HG03520 (cell line): ENCODE measurements around the gene PGAP3.
"Not testable (repeated sequence)": the region's sequence is repeated elsewhere in the genome, so short reads cannot be mapped to it uniquely, and the experiment has no call there.

Experiments
- ATAC-seq: cut with Tn5 transposase; IDR thresholded peaks from one replicate; pipeline ENCODE4 v1.9.1; 2021; ENCODE audit warnings: mild to moderate bottlenecking, moderate library complexity; ENCODE audit not compliant: unreplicated experiment

PGAP3 gene

DNA sequence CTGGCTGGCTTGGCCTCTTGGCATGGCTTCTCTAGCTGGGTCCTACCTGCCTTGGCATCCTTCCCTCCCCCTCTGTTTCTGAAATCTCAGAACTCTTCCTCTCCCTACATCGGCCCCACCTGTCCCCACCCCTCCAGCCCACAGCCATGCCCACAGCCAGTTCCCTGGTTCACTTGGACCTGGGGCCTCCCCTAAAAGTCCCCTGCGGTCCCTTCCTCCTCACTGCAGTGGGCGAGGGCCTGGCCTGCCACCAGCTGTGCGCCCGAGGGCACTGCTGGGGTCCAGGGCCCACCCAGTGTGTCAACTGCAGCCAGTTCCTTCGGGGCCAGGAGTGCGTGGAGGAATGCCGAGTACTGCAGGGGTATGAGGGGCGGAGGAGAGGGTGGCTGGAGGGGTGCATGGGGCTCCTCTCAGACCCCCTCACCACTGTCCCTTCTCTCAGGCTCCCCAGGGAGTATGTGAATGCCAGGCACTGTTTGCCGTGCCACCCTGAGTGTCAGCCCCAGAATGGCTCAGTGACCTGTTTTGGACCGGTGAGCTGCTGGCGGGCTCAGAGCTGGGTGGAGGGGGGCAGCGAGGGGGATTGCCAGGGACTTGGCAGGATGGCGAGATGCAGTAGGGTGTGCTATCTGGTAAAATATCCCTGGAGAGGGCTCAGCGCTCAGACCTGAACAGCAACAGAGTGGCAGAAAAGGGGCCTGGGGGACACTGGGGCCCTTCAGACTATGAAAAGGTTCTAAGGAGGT is 28.4 kb upstream of the PGAP3 start:
- no peak for ATAC-seq

DNA sequence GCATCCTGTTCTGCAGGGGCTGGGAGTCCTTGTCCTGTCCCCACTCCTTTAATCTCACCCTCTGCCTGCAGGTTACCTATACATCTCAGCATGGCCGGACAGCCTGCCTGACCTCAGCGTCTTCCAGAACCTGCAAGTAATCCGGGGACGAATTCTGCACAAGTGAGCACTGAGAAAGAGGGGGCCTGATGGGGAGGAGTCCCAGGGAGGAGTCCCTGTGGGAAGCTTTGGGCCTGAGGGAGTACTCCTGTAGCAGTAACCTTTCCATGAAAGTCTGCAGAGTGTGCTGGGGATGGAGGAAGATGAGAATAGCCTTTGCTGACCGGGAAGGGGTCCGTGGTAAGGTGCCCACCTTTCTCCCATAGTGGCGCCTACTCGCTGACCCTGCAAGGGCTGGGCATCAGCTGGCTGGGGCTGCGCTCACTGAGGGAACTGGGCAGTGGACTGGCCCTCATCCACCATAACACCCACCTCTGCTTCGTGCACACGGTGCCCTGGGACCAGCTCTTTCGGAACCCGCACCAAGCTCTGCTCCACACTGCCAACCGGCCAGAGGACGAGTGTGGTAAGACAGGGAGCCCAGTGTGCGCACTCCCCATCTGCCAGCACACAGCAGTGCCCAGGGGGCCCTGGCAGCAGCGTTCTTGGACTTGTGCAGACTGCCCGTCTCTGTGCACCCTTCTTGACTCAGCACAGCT is 27.7 kb upstream of the PGAP3 start:
- no peak for ATAC-seq

DNA sequence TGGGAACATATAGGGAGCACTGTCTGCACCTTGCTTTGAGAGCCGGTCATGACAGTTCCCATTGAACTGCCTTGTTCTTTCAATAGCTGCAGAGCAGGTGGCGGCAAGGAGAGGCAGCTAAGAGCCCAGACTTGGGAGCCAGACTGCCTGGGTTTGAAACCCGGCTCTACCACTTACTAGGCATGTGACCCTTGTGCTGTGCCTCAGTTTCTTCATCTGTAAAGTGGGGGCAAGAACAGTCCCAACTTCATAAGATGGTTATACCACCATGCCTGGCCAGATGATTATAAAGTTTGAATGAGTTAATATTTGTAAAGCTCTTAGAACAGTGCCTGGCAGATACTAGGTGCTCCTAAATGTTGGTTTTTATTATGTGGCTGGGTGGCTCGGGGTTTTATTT is 26.4 kb upstream of the PGAP3 start:
- no peak for ATAC-seq

DNA sequence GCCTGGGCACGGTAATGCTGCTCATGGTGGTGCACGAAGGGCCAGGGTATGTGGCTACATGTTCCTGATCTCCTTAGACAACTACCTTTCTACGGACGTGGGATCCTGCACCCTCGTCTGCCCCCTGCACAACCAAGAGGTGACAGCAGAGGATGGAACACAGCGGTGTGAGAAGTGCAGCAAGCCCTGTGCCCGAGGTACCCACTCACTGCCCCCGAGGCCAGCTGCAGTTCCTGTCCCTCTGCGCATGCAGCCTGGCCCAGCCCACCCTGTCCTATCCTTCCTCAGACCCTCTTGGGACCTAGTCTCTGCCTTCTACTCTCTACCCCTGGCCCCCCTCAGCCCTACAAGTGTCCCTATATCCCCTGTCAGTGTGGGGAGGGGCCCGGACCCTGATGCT is 24.0 kb upstream of the PGAP3 start:
- ATAC-seq: no peak

DNA sequence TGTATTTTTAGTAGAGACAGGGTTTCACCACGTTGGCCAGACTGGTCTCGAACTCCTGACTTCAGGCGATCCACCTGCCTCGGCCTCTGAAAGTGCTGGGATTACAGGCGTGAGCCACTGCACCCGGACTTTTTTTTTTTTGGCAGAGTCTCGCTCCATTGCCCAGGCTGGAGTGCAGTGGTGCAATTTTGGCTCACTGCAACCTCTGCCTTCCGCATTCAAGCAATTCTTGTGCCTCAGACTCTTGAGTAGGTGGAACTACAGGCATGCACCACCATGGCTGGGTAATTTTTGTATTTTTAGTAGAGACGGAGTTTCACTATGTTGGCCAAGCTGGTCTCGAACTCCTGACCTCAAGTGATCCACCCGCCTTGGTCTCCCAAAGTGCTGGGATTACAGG is 23.2 kb upstream of the PGAP3 start:
- ATAC-seq: not testable (repeated sequence)

DNA sequence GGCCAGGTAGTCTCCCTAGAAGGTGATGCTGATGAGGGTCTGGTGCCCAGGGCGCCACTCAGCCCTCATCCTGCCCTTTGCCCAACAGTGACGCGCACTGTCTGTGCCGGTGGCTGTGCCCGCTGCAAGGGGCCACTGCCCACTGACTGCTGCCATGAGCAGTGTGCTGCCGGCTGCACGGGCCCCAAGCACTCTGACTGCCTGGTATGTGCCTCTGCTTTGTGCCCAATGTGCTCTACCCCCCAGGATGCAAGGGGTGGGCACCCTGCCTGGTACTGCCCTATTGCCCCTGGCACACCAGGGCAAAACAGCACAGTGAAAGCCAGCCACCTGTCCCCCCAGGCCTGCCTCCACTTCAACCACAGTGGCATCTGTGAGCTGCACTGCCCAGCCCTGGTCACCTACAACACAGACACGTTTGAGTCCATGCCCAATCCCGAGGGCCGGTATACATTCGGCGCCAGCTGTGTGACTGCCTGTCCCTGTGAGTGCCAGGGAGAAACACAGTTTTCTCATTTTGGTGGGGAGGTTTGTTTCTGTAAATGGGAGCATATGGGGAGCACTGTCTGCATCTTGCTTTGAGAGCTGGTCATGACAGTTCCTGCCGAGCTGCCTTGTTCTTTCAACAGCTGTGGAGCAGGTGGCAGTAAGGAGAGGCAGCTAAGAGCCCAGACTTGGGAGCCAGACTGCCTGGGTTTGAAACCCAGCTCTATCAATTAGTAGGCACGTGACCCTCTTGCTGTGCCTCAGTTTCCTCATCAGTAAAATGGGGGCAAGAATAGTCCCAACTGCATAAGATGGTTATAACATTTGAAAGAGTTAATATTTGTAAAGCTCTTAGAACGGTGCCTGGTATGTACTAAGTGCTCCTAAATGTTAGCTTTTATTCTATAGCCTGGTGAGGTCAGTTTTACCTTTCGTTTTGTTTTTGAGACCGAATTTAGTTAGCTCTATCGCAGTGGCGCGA is 22.4 kb upstream of the PGAP3 start:
- ATAC-seq: no peak

DNA sequence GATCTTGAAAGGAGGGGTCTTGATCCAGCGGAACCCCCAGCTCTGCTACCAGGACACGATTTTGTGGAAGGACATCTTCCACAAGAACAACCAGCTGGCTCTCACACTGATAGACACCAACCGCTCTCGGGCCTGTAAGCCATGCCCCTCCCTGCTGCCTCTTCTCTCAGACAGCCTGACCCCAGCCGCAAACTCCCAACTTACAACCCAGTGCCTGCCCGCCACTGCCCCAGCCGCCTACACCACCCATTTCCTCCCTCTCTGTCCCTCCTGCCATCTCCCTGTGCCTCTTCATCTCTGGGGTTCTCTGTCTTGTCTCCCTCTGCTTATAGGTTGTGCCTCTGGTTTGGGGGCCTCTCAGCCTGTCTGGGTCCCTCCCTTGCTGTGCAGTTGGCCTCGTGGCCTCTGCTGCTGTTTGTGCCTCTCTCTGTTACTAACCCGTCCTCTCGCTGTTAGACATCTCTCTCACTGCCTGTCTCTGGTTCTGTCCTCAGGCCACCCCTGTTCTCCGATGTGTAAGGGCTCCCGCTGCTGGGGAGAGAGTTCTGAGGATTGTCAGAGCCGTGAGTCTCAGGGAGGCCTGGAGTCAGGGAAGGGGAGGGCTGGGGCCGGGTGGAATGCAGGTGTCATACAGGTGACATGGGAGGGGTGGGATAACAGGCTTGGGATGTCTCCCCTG is 21.6 kb upstream of the PGAP3 start:
- ATAC-seq: no peak

DNA sequence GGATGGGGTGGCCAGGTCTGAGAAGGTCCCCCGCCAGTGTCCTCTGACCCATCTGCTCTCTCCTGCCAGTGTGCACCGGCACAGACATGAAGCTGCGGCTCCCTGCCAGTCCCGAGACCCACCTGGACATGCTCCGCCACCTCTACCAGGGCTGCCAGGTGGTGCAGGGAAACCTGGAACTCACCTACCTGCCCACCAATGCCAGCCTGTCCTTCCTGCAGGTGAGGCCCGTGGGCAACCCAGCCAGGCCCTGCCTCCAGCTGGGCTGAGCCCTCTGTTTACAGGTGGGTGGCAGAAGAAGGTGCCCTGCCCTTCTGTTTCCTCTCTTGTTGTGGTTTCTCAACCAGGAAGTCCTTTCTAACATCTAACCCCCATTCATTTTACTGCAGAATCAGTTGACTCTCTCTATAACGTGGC is 19.1 kb upstream of the PGAP3 start:
- ATAC-seq: no peak

DNA sequence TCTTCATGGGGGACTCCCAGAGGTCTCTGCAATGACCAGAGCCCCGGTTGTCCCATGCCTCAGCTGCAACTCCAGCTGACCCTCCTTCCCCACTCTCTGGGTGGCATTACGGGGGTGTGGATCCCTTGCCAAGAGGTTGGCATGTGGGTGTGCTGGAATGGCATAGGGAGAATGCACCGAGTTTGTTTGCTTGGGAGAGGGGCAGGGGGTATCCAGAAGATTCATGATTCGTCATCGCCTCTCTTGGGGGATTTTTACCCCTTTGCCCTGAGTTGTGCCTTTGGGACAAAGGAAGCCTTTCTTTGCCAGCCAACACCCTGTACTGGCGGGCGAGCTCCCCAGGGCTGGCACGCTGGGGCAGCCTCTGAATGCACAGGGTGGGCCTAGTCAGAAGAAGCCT is 18.5 kb upstream of the PGAP3 start:
- no peak for ATAC-seq

DNA sequence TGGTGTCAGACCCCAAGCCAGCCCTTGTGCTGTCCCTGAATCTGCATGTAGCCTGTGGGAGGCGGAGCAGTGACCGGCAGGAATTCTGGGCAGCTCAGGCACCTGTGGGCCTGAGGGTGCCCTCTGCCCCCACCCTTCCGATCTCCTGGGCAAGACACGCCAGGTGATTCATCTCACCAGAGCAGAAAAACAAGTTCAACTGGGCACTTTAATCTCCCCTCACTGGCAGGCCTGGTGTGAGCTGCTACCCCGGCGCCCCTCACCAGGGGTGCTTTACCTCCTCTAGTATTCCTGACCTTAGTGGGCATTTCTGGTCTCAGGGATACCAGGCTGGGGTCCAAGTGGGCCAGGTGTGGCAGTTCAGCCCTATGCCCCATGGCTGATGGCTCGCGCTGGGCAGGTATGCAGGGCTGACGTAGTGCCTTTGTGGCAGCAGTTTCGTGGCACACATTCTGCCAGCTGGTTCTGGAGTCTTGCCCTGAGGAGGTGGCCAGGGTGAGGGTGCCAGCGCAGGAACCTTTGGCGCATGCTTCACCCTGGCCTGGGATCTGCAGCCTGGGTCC is 18.0 kb upstream of the PGAP3 start:
- no peak for ATAC-seq

DNA sequence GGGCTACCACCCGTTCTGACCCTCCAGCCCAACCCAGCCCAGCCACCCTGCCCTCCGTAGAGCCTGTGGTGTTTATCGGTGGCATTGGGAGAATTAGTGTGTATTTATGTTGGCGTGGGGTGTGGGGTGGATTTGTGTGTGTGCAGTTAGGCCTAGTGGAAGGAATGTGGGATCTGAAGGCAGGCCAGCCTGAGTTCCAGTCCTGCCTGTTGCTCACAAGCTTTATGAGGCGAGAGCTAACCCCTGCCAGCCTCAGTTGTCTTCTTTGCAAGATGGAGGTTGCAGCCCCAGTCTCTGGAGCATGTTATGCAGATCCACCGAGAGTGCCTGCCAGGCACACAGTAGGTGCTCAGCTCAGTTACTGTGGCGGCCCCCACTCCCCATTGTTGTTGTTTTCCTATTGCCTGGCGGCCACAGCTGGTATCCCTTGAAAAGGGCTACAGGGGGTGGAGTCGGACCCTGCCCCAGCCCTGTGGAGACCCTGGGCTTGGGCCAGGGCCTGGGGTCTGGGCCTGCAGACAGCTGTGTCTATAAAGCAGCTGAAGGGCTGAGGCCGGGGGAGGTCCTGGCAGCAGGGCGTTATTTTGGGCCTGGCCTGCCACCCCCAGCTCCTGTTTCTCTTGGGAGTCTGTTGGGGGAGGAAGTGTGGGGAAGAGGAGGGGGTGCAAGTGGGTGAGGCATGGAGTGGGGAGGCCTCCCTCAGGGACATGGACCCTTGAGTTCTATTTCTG is 17.1 kb upstream of the PGAP3 start:
- ATAC-seq: no peak

DNA sequence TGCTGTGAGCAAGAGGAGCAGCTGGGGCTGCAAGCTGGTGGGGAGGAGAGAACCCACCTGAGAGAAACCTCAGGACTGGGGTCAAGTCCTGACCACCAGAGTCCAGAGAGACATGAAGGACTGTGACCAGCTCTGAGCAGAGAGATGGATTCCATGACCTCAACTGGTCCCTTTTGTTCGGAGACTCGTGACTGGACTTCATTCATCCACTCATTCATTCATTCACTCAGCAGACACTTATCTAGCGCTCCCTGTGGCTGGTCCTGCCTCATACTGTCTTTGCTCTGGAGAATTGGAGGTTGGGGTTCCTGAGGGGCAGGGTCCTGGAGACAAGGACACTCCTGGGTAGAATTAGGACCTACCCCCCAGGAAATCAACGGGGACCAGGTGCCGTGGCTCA is 16.1 kb upstream of the PGAP3 start:
- no peak for ATAC-seq

DNA sequence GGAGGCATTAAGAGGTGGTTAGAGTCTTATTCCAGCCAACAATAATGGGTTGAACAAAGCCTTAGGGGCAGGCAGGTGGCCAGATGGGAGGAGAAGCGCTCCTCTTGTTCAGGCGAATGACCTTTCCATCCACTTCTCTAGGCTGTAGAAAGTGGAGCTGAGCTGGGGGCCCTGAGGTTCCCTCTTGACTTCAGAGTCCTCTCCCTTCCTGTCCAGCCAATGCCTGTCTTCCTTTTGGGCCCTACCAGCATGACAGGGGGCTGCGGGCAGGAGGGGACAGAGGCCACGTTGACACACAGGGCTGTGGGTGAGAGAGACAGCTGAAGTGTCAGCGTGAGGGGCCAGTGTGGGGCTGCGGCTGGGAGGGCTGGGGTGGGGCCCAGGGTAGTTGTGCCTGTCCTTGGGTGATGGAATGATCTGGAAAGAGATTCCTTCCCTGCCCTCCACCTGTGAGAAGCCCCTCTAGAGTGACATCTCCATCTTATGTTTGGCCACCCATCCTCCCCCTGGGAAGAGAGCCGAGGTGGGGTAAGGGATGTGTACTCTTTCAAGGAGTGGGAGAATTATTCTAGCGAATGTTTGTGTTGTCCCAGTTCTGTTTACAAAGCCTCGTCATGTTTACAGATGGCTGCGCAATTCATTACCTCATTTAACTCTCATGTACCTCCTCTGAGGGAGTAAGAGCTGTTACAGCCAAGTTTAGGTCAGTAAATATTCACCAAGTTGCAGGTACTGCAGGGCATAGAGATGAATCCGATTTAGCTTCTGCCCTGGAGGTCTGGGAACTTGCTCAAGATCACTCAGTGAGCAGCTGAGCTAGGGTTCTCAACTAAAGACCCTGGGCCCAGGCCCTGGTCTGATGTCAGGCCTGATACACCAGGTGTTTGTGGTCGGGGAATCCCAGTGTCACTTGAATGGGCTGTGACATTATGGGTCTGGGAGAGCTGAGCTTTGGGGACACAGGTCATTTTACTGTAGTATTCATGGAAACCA is 15.3 kb upstream of the PGAP3 start:
- no peak for ATAC-seq

DNA sequence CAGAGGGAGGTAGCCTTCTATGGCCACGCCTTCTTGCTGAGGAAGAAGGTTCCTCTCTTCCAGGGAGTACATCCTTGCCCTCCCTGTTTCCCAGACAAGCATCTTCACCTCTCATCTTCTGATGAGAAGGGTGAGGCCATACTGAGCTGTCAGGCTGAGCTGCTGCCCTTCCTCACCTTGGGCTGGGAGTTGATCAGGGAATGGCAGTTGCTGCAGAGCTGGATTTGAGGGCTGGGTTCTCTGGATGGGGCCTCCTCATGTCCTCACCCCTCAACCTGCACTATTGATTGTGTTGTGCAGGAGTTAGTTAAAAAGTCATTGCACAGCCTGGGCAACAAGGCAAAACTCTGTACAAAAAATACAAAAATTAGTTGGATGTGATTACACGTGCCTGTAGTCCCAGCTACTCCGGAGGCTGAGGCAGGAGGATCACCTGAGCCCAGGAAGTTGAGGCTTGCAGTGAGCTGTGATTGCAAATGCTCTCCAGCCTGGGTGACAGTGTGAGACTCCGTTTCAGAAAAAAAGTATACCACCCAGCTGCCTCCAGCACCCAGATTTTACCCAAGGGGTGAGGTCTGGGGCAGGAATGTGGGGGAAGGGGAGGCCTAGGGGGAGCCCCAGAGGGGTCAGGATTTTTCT is 14.0 kb upstream of the PGAP3 start:
- no peak for ATAC-seq

DNA sequence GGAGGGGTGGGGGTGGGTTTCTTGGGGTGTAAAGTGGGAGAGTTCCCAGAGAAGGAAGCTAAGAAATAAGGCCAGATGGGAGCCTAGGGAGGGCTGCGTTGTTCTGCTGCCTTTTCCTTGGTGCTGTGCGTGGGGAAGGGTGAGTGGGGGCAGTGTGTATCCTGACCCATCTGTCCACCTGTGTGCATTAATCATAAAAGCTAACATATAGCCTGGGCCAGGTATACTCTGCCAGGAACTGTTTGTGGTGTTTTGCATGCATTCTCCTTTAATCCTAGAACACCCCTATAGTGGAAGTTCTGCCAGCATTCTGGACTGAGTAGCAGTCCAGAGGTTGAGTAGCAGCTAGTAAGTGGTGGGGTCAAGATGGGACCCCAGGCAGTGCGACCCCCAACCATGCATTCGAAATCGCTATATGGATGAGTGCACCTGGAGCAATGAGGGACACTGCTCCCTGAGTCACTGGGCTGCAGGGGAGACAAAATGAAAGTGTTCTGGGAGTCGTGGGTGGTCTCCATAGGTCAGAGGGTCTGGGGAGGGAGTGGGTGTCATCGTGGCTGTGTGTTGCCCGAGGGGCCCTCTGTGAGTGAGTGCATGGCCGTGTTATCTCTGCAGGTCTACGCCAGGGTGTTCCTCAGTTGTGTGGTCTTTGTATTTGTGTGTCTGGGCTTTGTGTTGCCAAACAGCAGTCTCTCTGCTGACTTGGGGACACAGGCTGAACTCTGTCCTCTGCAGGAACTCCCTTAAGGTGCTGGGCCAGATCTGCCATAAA is 13.3 kb upstream of the PGAP3 start:
- ATAC-seq: no peak

DNA sequence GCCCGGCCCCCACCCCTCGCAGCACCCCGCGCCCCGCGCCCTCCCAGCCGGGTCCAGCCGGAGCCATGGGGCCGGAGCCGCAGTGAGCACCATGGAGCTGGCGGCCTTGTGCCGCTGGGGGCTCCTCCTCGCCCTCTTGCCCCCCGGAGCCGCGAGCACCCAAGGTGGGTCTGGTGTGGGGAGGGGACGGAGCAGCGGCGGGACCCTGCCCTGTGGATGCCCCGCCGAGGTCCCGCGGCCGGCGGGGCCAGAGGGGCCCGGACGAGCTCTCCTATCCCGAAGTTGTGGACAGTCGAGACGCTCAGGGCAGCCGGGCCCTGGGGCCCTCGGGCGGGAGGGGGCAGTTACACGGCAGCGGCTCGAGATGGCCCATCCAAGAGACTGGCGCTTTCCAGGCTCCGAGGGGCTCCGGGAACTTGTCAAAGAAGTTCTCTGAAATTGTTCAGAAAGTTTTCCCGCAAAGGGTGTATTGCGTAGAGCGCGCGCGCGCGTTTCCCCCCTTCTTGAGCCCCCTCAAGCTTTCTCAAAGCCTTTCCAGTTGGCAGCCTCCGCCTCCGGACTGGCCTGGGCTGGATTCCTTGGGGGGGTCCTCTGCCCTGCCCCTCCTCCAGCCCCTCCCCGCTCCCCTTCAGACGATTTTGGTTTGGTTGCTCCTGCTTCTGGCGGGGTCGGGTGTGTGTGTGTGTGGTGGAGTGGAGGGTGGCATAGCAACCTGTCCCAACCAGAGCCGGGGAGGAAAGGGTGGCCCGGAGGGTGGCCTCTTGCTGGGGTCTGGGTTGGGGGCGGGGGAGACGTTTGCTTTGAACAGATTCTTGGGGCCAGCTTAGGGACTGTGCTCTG is 12.5 kb upstream of the PGAP3 start:
- no peak for ATAC-seq

DNA sequence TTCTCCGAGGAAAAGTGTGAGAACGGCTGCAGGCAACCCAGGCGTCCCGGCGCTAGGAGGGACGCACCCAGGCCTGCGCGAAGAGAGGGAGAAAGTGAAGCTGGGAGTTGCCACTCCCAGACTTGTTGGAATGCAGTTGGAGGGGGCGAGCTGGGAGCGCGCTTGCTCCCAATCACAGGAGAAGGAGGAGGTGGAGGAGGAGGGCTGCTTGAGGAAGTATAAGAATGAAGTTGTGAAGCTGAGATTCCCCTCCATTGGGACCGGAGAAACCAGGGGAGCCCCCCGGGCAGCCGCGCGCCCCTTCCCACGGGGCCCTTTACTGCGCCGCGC is 11.9 kb upstream of the PGAP3 start, which contains the start of gene ERBB2:
TSS of gene ERBB2 (plus strand) at position 247 of the 330 bp plus-strand sequence. CDS start 175 bp downstream, outside the sequence.
- ATAC-seq: no peak
